GM19468 (cell line): ENCODE data around the gene M1AP.

Experiments
- ATAC-seq: cut with Tn5 transposase; IDR thresholded peaks from one replicate; pipeline ENCODE4 v1.9.1; 2021; ENCODE audit warnings: mild to moderate bottlenecking, moderate library complexity, moderate number of reproducible peaks; ENCODE audit not compliant: unreplicated experiment; ENCODE audit errors: extremely low read depth

M1AP gene

GRCh38 chr2:74552914-74553811, 95.0 kb downstream of the M1AP start:
- ATAC-seq, result no peak

- ATAC-seq, result no peak
Observed at GRCh38 chr2:74551942-74552913, 95.9 kb downstream of the M1AP start.

- no peak for ATAC-seq
Observed at GRCh38 chr2:74551530-74551929, 96.6 kb downstream of the M1AP start.

DNA sequence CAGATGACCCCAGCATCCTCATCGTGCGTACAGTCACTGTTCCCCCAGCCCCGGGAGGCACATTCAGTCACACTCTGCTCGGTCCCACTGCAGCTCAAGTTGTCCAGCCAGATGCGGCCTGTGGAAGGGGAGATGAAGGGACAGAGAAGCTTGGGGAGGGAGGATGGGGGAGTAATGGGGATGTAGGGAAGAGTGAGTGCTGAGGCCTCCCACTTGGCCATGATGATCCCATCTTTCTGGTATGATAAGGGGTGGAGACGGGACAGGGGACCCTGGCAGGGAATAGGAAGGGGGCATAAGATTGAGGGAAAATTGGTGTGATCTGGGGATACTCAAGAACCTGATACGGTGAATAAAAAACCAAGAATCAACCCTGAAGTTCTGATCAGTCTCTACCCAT, 97.9 kb downstream of the M1AP start:
- no peak for ATAC-seq

GRCh38 chr2:74548900-74549826, 99.0 kb downstream of the M1AP start:
- no peak for ATAC-seq

GRCh38 chr2:74548285-74548899, 99.7 kb downstream of the M1AP start:
- ATAC-seq, result no peak

- no peak for ATAC-seq
Observed at GRCh38 chr2:74546004-74546403, 102.1 kb downstream of the M1AP start.

- ATAC-seq, result no peak
Observed at GRCh38 chr2:74544634-74545033, 103.5 kb downstream of the M1AP start.

GRCh38 chr2:74542978-74543377, 105.2 kb downstream of the M1AP start:
- ATAC-seq, result no peak

- no peak for ATAC-seq
Observed at GRCh38 chr2:74540291-74540690, 107.8 kb downstream of the M1AP start.

- no peak for ATAC-seq
Observed at GRCh38 chr2:74538881-74539339, 109.2 kb downstream of the M1AP start.

GRCh38 chr2:74537140-74537539, 111.0 kb downstream of the M1AP start:
- ATAC-seq, result no peak

DNA sequence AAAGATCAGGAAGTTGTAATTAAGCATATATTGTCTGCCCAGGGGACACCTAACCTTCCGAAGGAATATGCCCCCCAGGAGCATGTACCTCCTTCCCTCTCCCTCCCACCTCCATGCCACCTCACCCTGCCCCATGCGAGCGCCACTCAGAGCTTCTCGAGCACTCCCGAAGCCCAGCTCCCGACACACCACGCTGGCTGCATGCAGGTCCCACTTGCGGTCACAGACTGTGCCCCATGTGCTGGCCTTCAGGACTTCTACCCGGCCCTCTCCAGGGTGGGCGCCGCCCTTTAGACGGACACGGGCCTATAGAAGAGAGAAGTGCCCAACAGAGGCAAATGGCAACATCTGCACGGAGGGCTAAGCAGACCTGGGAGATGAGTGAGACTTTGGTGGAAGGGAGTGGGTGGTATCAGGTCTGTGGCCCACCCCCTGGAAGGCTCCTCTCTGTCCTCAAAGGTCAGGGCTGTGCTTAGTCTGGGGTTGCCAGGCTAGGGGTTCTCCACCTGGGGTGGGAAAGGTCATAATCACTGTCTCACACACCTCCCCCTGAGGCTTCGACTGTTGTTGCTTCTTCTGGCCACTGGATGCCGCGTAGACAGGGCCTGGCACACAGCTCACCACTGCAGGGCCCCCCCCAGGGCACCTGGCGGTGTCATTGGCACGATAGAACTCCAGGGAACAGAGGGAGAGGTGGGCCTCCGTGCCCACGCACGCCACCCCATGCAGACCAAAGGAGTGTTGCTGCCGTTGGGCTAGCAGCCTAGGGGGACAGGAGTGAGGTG, 111.8 kb downstream of the M1AP start:
- ATAC-seq, result no peak

GRCh38 chr2:74535440-74535965, 112.6 kb downstream of the M1AP start:
- no peak for ATAC-seq

GRCh38 chr2:74534411-74534810, 113.7 kb downstream of the M1AP start:
- ATAC-seq, result no peak

DNA sequence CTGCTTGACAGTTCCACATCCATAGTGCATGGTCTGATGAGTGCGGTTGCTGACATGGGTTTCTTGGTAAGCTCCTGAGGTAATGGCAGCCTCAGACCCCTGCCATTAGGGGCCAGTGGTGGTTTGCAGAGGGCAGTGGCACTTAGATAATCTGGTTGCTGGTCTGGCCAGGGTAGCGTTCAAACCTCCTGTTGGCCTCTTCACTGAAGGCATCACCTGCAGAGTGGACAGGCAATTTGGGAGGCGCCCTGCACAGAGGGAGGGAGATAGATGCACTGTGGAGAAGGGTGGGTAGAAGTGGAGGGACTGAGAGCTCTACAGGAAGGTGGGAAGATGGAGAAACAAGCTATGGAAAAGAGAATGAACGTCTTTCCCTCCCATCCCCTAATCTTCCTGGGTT, 114.7 kb downstream of the M1AP start:
- ATAC-seq, result no peak

DNA sequence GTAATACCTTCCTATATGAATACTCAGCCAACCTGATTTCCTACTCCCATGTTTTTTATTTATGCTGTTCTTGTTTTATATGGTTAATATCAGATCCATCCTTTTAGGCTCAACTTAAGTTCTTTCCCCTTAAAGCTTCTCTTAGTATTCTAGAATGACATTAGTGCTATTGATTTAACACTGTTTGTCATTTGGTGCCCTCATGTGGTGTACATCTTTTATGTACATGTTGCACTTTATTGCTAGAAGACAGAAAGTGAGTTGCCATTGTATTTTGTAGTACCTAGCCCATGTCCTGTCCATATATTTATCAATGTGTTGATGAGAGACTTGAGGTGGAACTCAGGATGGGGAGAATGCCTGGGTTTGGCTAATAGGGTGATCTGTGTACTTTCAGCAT, 115.9 kb downstream of the M1AP start:
- no peak for ATAC-seq

- ATAC-seq, result no peak
Observed at GRCh38 chr2:74531666-74532065, 116.5 kb downstream of the M1AP start.
